HG03175 (cell line): ENCODE data around the gene MUTYH.

ENCODE experiments used
- ATAC-seq: cut with Tn5 transposase; IDR thresholded peaks from one replicate; pipeline ENCODE4 v1.9.1; 2021; ENCODE audit warnings: mild to moderate bottlenecking, moderate library complexity; ENCODE audit not compliant: unreplicated experiment

The MUTYH gene

DNA sequence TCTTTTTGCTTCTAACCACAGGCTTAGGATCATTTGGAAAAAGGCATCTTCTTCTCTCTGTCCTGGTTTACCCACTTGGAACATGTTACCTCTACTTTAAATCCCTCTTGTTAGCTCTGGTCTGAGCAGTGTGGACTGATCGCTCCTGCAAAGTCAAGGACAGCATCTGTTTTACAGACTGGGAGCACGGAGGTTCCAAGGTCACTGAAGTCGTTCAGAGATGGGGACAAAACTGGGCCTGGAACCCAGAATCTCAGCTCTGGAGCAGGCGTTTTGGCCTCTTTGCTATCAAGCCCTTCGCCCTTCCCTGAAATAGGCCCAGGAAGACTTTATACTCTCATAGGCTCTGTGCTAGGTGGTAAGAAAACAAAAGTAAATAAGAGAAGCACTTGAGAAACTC, 11.3 kb upstream of the MUTYH start:
- ATAC-seq, result no peak

DNA sequence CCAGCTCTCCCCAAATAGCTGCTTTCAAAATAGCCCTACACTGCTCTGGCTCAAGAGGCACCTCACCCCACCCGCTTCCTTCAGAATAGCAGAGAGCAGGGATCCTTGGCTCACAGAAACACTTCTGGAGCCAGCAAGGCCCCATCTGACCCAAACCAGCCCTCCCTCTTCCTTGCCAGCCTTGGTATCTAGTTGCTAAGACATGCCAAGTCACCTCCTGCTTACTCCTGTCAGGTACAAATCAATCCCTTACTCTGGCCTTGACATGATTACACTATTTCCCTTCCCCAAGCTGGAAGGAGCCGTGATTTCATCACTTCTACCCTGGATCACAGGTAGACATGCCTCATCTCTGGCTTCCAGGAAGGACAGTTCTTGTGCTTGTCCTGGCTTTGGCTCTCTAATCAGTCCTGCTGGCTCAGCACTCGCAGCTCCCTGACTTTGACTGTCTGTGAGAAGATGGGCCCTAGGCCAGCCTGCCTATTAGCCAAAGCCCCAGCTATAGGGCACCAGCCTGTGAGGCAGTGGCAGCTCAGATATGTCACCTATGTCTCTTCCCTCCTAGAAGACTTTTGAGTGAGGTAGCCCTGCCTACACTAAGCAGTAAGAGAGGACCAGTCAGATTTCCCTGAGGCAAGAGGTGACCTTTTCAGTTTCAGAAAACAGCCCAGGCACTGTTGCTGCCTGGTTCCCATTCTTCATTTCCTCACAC, 8.9 kb upstream of the MUTYH start:
- no peak for ATAC-seq

DNA sequence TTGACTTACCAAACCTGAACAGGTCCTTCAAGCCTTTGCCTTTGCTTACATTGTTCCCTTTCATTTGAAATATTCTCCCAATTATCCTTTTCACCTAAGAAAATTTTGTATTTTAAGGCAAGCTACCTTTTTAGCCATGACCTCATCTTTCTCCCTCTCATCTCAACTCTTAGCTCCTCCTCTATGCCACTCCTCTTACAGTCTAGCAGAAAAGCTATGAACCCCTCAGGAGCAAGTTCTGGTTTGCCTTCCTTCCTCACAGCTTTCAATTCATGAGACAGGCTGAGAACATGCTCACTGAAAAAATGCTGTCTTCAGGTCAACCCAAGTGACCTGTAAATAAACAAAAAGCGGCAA, 8.3 kb upstream of the MUTYH start:
- no peak for ATAC-seq

DNA sequence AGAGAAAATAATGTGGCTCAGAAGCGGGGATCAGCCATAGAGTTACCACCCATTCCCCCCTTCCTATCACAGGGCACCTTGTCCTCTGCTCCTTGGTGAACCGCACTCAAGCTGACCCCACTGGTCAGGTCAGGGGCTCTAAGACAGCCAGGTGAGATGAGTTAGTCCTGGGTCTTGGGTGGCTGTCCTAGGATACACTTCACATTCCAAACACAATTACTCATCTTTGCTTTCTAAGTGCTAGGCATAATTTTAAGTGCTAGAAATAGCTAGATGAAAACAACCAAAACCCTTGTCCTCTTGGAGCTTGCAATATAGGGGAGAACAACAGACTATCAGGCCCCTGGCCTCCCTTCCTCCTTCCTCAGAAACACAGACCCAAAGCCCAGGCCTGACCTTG, 7.8 kb upstream of the MUTYH start:
- no peak for ATAC-seq

DNA sequence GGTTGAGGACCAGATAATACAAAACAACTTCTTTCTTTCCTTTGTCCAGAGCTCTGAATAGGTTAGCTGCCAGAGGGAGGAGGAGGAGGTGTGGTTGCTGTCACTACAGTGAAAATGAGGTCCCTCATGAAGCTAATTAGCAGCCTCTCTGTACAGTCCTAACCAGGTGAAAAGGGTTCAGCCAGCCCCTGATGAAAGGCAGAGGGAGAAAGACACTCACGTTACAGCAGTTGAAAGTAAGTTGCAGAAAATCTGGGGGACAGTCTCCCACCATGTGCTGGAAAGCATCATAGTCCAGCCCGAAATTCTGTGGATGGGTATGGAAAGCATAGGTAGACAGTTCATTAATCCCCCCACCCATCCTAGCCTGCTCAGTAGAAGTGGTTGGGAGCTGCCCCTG, 6.2 kb upstream of the MUTYH start:
- ATAC-seq, result no peak

DNA sequence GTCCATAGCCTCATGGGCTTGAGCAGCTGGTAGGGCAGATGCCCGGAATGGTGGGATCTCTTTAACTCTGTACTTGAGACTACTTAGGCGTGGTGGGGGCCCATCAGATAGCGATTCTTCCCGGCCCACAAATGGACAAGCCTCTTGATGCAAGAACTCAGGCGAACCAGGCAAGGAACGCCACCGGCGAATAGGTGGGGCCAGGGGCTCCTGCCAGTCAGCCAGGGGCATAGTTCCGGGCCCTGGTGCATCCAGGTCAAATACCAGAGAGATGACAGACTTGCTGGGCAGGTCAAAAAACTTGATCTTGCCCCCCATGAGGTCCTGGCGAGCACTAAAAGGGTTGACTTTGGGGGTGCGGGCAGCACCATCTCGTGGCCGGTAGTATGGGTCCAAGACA, 4.8 kb upstream of the MUTYH start:
- ATAC-seq, result no peak

DNA sequence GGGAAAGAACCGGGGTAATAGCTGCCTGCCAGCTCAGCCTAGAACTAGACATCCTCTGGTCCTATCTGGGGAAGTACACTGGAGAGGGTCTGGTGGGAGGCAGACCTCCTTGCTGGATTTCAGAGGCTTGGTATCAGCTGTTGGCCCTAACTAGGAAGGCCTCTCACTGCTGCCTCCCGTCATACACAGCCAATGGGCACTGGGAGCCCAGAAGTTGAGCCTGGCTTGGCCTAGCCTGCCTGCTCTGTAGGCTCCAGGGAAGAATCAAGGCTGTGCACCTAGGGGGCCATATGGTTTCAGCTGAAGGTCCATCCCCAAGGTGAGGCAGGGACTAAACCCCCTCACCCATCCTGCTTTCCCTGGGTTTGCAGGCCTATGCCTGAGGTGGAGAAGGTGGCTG, 4.3 kb upstream of the MUTYH start:
- ATAC-seq, result no peak

DNA sequence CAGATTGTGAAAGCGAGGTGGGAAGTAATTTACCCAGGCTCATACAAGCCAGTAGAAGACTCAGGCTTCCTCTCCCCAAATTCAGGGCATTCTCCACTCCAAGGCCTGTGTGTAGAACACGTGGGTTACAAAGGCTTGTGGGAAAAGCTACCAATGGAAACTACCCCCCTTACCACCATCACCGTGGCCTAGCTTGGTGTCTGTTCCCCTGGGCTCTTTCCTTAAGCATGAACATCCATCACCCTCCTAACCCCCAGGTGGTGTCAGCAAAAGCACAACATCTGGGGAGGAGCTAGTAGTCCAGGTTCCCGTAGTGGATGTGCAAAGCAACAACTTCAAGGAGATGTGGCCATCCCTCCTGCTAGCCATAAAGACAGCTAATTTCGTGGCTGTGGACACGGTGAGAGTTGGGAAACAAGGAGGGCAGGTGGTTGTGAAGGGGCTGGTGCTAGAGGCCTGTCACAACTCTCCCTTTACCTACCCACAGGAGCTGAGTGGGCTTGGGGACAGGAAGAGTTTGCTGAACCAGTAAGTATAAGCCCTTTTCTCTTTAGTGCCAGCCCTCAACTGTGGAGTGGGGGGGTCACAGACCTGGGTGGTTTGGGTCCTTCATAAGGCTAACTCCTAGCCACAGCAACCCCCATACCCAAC, 701 bp upstream of the MUTYH start:
- ATAC-seq, result no peak

DNA sequence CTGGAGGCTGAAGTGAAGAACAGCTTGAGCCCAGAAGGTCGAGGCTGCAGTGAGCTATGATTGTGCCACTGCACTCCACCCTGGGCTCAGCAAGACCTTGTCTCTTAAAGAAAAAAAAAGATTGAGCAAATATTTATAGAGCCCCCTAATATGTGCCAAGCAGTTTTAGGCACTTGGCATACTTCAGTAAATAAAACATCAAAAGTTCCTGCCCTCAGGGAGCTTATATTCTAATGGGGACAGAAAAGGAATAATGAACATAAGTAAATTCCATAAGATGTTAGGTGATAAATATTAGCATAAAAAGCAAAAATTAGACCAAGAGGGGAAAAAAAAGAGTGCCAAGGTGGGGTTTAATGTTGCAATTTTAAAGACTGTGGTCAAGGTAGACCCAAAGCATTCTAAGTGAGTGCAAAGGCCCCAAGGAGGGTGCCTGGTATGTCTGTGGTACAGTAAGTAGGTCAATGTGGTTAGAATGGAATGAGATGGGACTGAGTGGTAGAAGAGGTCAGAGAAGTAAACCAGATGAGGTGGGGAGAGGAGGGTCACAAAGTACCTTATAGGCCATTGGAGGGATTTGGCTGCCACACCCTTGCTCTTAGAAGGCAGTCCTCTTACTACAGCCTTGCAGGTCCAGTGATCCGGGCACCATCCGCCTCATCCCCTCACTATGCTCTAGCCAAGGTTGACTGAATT, 2.5 kb downstream of the MUTYH start:
- ATAC-seq, result no peak

DNA sequence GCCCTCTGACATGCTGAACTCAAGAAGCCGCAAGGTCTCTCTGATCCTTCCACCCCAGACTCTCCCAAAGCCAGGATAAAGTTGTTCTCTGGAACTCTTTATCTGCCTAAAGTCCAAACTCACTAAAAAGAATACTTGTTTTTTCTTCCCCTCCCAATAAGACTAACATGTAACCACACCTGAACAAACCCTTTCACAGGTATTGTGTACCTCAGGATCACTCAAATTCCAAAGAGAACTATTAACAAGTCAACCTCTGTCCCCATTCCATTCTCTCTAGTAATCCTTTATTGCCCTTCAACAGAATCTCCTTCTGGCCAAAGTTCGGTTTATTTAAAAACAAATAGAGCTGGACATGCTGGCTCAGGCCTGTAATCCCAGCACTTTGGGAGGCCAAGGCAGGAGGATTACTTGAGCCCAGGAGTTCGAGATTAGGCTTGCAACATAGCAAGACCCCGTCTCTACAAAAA, 4.3 kb downstream of the MUTYH start:
- no peak for ATAC-seq

DNA sequence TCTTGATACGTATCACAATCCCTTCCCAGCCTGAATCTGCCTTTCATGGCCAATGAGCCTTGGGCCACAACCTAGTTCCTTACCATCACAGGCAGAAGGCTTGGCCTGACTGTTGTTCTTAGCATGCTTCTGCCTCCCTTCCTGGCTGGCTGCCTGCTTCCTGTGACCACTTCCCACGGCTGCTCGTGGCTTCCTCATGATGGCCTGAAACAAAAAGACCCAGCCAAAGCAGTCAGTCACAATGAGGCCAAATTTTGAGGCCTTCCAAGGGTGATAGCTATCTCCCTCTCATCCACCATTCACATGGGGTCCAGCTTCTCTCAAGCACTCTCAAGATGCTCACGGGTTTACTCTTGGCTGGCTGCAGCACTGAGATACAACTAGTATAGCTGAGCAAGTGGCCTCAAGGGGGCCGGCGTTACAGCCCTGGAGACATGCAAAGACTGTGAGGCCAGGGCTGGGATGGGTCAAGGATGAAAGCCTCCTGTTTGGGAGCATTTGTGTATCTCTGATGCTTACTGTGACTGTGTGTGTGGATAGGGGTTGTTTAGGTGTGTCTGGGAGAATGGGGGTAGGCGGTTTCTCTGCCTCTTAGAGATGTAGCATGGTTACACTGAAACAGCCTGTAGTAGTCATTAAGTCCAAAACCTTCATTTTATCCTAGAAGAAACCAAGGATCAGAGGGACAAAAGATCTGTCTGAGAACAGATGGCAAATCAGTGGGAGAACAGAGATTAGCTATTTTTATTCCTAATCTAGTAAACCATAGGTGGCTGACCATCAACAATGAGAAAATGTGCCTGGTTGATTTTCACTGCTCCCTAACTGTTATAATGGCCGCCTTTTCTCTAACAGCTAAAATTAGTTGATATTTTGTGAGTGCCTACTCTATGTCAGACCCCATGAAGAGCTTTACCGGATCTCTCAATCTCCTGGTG, 5.7 kb downstream of the MUTYH start:
- ATAC-seq, result no peak

DNA sequence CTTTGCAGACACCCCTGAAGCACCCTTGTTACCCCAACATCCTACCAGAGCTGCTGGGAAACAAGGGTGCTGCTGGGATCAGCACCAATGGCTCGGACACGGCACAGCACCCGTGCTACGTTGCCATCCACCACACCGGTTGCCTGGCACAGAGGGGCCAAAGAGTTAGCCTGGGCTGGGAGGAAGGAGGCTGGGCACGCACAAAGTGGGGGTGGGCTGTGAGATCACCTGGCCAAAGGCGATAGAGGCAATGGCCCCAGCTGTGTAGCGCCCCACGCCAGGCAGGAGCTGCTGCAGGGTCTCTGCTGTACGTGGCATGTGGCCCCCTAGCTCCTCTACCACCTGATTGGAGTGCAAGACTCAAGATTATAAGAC, 7.9 kb downstream of the MUTYH start:
- no peak for ATAC-seq

DNA sequence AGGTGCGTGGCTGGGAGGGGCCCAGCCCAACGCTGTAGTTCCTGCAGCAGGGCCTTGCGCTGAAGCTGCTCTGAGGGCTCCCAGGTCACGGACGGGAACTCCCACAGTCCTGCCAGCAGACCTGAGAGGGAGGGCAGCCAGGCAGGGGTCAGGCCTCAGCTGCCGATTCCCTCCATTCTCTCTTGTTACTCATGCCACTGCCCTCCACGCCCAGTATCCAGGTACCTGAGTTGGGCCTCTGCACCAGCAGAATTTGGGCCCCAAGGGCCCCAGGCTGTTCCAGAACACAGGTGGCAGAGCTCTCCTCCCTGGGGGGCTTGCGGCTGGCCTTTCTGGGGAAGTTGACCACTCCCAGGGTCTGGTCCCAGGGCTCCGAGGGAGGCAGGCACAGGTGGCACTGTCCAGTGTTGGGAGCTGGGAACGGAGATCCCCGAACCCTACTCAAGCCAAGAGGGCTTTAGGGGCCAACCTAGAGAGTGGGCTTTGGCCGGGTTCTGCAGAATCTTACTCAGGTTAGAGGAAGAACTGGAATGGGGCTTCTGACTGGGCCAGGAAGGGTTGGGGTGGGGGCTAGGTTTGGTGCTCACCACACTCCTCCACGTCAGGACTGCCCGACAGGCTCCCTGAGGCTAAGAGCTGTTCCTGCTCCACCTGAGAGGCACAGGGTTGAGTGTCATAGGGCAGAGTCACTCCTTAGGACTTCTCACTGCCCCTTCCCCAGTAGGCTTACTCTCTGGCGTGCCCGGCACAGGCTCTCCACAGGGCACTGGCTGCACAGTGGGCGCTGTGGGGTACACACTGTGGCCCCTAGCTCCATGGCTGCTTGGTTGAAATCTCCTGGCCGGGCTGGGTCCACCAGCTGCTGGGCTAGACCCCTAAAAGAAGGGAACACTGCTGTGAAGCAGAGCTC, 8.5 kb downstream of the MUTYH start:
- no peak for ATAC-seq

DNA sequence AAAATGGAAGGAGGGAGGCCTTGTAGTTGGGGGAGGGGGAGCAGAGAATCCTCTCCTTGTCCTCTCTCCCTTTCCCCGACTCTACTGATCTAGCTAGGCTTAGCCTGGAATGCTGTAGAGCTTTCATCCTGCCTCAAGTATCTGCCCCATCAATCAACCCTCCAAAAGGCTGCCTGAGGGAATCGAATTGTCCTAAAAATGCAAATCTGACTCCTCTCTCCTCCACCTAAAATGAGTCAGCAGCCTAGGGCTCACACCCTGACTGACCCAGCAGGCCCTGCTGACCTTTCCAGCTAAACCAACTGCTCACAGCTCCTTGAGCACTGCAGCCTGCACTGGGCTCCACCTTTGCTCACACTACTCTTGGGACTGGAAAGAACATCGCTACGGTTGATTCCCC, 10.8 kb downstream of the MUTYH start:
- ATAC-seq, result no peak

DNA sequence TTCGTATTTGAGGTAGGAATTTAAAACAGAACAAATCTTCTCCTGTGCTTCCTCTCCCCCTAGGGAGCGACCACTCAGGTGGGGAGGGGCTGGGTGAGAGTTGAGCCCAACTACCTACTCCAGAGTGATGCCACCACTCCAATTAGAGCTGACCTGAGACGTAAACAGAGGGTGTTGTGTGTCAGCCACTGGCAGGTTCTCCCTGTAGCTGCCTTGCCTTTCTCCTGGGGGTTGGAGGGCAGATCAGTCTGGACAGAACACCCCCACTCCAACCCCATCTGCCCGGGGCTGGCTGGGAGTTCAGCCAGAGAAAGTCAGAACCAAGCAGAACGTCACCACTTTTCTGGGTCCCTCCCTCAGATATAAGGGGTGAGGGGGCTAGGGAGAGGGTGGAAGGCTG, 11.6 kb downstream of the MUTYH start:
- no peak for ATAC-seq

DNA sequence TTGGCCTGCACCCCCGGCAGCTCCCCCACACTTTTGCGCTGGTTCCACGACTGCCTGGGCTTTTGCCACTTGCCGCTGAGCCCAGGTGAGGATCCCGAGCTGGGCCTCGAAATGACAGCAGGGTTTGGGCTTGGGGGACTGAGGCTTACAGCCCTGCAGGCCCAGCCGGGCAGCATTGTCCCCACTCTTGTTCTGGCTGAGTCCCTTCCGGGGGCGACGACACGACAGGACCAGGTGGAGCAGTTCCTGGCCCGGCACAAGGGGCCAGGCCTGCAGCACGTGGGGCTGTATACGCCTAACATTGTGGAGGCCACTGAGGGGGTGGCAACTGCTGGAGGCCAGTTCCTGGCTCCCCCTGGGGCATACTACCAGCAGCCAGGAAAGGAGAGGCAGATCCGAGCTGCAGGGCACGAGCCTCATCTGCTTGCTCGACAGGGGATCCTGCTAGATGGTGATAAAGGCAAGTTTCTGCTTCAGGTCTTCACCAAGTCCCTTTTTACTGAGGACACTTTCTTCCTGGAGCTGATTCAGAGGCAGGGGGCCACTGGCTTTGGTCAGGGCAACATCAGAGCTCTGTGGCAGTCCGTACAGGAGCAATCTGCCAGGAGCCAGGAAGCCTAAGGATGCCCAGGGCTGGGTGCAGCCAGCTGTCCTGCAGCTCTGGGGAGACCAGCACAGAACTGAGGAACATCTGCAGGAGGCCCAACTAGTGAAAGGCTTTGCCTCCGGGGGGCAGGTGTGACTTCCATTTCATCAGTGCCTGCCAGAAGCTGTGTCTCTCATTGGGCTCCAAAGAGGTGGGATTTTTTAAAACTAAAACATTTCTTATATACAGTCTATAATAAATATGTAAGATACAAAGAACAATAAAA, 12.4 kb downstream of the MUTYH start:
- ATAC-seq, result no peak

DNA sequence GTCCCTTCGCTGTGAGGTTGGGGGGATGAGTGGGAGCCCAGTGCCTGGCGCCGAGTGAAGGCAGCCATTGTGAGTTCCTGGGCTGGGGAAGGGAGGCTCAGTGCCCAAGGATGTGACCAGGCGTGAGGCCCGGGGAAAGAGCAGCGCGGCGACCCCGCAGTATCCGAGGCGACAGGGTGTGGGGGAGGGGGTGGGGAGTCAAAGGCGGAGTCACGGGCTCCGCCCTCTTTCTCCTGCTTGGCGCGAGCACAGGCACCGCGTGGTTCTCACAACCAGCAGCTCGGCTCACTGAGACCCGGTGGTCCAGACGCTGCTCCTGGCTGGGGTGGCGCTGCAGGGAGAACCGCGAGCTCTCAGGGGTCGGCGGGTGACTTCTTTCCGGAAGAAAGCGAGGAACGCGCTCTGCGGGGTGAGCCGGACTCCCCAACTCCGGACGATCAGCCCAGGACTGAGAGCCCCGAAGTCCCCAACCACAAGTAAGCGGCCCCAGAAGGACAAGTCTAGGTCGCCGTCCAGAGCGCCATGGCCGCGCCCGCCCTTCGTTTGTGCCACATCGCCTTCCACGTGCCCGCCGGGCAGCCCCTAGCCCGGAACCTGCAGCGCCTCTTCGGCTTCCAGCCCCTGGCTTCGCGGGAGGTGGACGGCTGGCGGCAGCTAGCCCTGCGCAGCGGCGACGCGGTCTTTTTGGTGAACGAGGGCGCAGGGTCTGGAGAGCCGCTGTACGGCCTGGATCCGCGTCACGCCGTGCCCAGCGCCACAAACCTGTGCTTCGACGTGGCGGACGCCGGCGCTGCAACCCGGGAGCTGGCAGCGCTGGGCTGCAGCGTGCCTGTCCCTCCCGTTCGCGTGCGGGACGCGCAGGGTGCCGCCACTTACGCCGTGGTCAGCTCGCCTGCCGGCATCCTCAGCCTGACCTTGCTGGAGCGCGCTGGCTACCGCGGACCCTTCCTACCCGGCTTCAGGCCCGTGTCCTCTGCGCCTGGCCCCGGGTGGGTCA, 13.3 kb downstream of the MUTYH start, which contains the start of gene HPDL:
Gene HPDL (plus strand): TSS at position 269 of the 997 bp plus-strand sequence. CDS start 254 bp downstream, at position 523.
- ATAC-seq, result peak; percentile 58
